ENCODE data around the gene TOR4A. TPM values are rescaled to one million over a fixed set of nuclear protein-coding genes. Genes with fewer than 3 reads are reported as not detected.

TOR4A gene
- total RNA-seq, 1 experiment from 2014 or later = 28.9 TPM

GRCh38 chr9:137276473-137277328 is 825 bp upstream of the TOR4A start:
- no peak overlapping the region for H2AFZ ChIP-seq (ENCODE audit: low read length)
- TF ChIP-seq CTCF (conservative IDR thresholded peaks at IDR 0.05; ENCODE audit: low read depth, low read length) = no peak
- TF ChIP-seq EZH2phosphoT487 (IDR thresholded peaks at IDR 0.05; ENCODE audit: borderline replicate concordance, low read length) = no peak
- no peak for TF ChIP-seq EZH2 (IDR thresholded peaks at IDR 0.05; ENCODE audit: low read length, unreplicated experiment)
- ChIA-PET CTCF (interaction anchor here (0.6 to 1.0 kb wide), 2 partner anchors 10 to 53 kb away, joined by 4 to 11 read pairs; no protein-coding TSS in a partner anchor), POLR2A (ENCODE audit: unreplicated experiment) (interaction anchor here (0.6 to 1.0 kb wide), 3 partner anchors 10 to 36 kb away, joined by 3 to 4 read pairs (median 4); no protein-coding TSS in a partner anchor)
- no peaks in the 10 kb centered on the region for H3K9me2 ChIP-seq (replicated peaks; ENCODE audit: low read length)
- DNase-seq (peak; percentile 41), ATAC-seq (peak; percentile 37)
- intact Hi-C loops (cut with micrococcal nuclease) = no loop called here
- H4K20me1 ChIP-seq (ENCODE audit: low read length) = no peaks in the 10 kb centered on the region
- H3K79me2 ChIP-seq (ENCODE audit: low read length) = peaks cover 19% of the 10 kb centered on the region
- H3K36me3 ChIP-seq (ENCODE audit: low read depth, low read length) = no peaks in the 10 kb centered on the region
- peak overlapping the region; percentile 87 for H3K4me2 ChIP-seq (ENCODE audit: low read length)
- no peaks in the 10 kb centered on the region for H3K27me3 ChIP-seq (ENCODE audit: low read length)
- TSS peak; percentile 89 for BruUV-seq (replicated peaks)
- peak overlapping the region; percentile 67 for H3K4me3 ChIP-seq (ENCODE audit: low read length)
- H3K4me1 ChIP-seq (ENCODE audit: insufficient read depth, low read length) = peaks cover 17% of the 10 kb centered on the region
- H3F3A ChIP-seq (ENCODE audit: low read length, unreplicated experiment) = no peaks in the 10 kb centered on the region
- H3K9me3 ChIP-seq (ENCODE audit: low read length) = no peaks in the 10 kb centered on the region
- H3K27ac ChIP-seq (ENCODE audit: low read length) = peak overlapping the region; percentile 79
- H3K9ac ChIP-seq (ENCODE audit: low read length) = peak overlapping the region; percentile 79

- no peaks in the 10 kb centered on the region for H3F3A ChIP-seq (ENCODE audit: low read length, unreplicated experiment)
- ChIA-PET CTCF (interaction anchor here (1.0 kb wide), 1 partner anchor 9 kb away, joined by 4 read pairs; no protein-coding TSS in a partner anchor), POLR2A (ENCODE audit: unreplicated experiment) (interaction anchor here (1.0 kb wide), 1 partner anchor 37 kb away, joined by 4 read pairs; no protein-coding TSS in a partner anchor)
- peak overlapping the region; percentile 79 for H3K9ac ChIP-seq (ENCODE audit: low read length)
- DNase-seq (no peak), ATAC-seq (no peak)
- no peaks in the 10 kb centered on the region for H3K27me3 ChIP-seq (ENCODE audit: low read length)
- peaks cover 19% of the 10 kb centered on the region for H3K79me2 ChIP-seq (ENCODE audit: low read length)
- peaks cover 17% of the 10 kb centered on the region for H3K4me1 ChIP-seq (ENCODE audit: insufficient read depth, low read length)
- H3K9me3 ChIP-seq (ENCODE audit: low read length) = no peaks in the 10 kb centered on the region
- H4K20me1 ChIP-seq (ENCODE audit: low read length) = no peaks in the 10 kb centered on the region
- H3K36me3 ChIP-seq (ENCODE audit: low read depth, low read length) = no peaks in the 10 kb centered on the region
- peak overlapping the region; percentile 79 for H3K27ac ChIP-seq (ENCODE audit: low read length)
- no peaks in the 10 kb centered on the region for H3K9me2 ChIP-seq (replicated peaks; ENCODE audit: low read length)
- BruUV-seq (replicated peaks) = TSS peak; percentile 78
- TF ChIP-seq EZH2phosphoT487 (IDR thresholded peaks at IDR 0.05; ENCODE audit: borderline replicate concordance, low read length) (no peak), CTCF (conservative IDR thresholded peaks at IDR 0.05; ENCODE audit: low read depth, low read length) (no peak), EZH2 (IDR thresholded peaks at IDR 0.05; ENCODE audit: low read length, unreplicated experiment) (no peak)
- peak overlapping the region; percentile 67 for H3K4me3 ChIP-seq (ENCODE audit: low read length)
- peak overlapping the region; percentile 87 for H3K4me2 ChIP-seq (ENCODE audit: low read length)
- intact Hi-C loops (cut with micrococcal nuclease) = no loop called here
- H2AFZ ChIP-seq (ENCODE audit: low read length) = no peak overlapping the region
These were observed 655 bp downstream of the TOR4A start for GRCh38 chr9:137278061-137278701.
